Urinary bladder (tissue), 4 donors: Measurements from ENCODE around the gene ICAM2. TPM values are rescaled to one million over a fixed set of nuclear protein-coding genes. Genes with fewer than 3 reads are reported as not detected.

ENCODE experiments used
- DNase-seq: peaks from one replicate; pipeline ENCODE4 v3.0.0-alpha.2; 2015; ENCODE audit errors: extremely low spot score
- H3K27ac ChIP-seq: one replicate; pipeline ENCODE4 v1.5.1; 2013; ENCODE audit warnings: low read depth, mild to moderate bottlenecking, moderate library complexity
- H3K36me3 ChIP-seq: one replicate; pipeline ENCODE4 v1.6.1; 2013; ENCODE audit warnings: mild to moderate bottlenecking, moderate library complexity; ENCODE audit not compliant: insufficient read depth
- H3K4me1 ChIP-seq: one replicate; pipeline ENCODE4 v1.6.1; 2013; ENCODE audit warnings: mild to moderate bottlenecking, moderate library complexity; ENCODE audit not compliant: insufficient read depth
- H3K4me3 ChIP-seq: one replicate; pipeline ENCODE4 v1.5.1; 2013; ENCODE audit warnings: low read depth, low read length
- WGBS: extraction: QIAGEN DNeasy Blood & Tissue Kit; methylation state at CpG from one replicate; pipeline ENCODE4 v1.1.7; 2013; 5-methylcytosine and 5-hydroxymethylcytosine counted together
- polyA plus RNA-seq: library from polyadenylated mRNA; stranded (reverse); fragments of 200-250 nt; gene quantifications from one replicate; pipeline ENCODE4 v1.2.3, GENCODE V29; 2013
- total RNA-seq: library from RNA; depleted of rRNA; stranded (reverse); fragments of >200 nt; gene quantifications from one replicate; pipeline ENCODE4 v1.2.3, GENCODE V29; 2014
- donor health status: healthy with polysubstance abuse.
- donor health status: healthy.

The ICAM2 gene
- total RNA-seq (29.0 TPM), polyA plus RNA-seq (38.3 TPM)

- peak within 1 kb of the TSS; percentile 39 for H3K4me3 ChIP-seq
- H3K36me3 ChIP-seq: no peaks in the 10 kb centered on the region
- H3K27ac ChIP-seq: peak within 1 kb of the TSS; percentile 63
- no peak for DNase-seq
- 20% methylated on average over 23 of the region's 23 CpGs for WGBS
- no peaks in the 10 kb centered on the region for H3K4me1 ChIP-seq
Observed at GRCh38 chr17:64020056-64020766, at the start of gene ICAM2. TSS of gene ICAM2 (minus strand) at chr17:64020633. CDS start at chr17:64006691, 13,942 bp downstream.

- no peak overlapping the region for H3K27ac ChIP-seq
- peaks cover 3% of the 10 kb centered on the region for H3K4me1 ChIP-seq
- 96% methylated on average over 3 of the region's 3 CpGs for WGBS
- no peak for DNase-seq
- peaks cover 3% of the 10 kb centered on the region for H3K36me3 ChIP-seq
- no peak overlapping the region for H3K4me3 ChIP-seq
Observed at GRCh38 chr17:64070213-64070612, 49.8 kb upstream of the ICAM2 start.

DNA sequence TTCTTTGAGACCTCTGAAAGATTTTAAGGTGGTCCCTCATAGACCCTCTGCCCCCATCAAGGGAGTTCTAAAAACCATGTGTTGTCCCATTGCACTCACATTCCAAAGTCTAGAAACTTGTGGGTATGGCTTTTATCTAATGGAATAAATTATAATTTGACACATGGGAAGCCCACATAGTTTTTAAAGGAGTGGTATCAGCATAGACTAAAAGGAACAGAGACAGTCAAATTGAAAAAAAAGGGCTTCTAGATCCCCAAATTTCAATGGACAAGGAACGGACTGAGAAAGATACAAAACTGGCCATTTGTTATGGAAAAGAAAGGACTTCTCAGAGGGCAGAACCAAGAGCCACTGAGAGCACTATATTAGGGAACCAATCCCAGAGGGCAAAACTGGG, 48.7 kb upstream of the ICAM2 start:
- peaks cover 3% of the 10 kb centered on the region for H3K36me3 ChIP-seq

GRCh38 chr17:64067657-64068056, 47.2 kb upstream of the ICAM2 start:
- no peak overlapping the region for H3K4me3 ChIP-seq
- H3K27ac ChIP-seq: no peak overlapping the region
- H3K4me1 ChIP-seq: no peaks in the 10 kb centered on the region
- peaks cover 3% of the 10 kb centered on the region for H3K36me3 ChIP-seq
- 83% methylated on average over 3 of the region's 3 CpGs for WGBS
- DNase-seq: no peak

More for the DNA sequence above, 48.7 kb upstream of the ICAM2 start:
- no peak for DNase-seq
- 98% methylated on average over 1 of the region's 1 CpG for WGBS
- Histone ChIP-seq H3K27ac (no peak overlapping the region), H3K4me1 (peaks cover under 1% of the 10 kb centered on the region), H3K4me3 (no peak overlapping the region)

DNA sequence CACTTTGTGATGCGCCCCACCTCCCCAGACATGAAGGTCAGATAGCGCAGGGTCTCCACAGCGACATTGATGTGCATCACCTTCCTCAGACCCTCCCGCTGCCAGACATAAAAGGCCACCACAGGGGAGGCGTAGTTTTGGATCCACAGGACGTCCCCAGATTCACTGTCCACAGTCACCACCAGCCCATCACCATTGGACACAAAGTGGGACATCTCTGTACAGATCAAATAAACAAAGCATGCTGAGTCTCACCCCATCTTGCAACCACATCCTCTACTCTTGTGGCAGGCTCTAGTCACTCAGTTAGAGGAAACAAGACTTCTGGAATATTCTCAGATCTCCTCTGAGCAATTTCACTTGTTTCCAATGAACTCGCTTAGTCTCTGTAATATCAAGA, 46.3 kb upstream of the ICAM2 start:
- no peak overlapping the region for H3K27ac ChIP-seq
- DNase-seq: no peak
- no peaks in the 10 kb centered on the region for H3K4me1 ChIP-seq
- peak overlapping the region; percentile 0 for H3K4me3 ChIP-seq
- WGBS: 89% methylated on average over 7 of the region's 7 CpGs
- peaks cover 2% of the 10 kb centered on the region for H3K36me3 ChIP-seq

DNA sequence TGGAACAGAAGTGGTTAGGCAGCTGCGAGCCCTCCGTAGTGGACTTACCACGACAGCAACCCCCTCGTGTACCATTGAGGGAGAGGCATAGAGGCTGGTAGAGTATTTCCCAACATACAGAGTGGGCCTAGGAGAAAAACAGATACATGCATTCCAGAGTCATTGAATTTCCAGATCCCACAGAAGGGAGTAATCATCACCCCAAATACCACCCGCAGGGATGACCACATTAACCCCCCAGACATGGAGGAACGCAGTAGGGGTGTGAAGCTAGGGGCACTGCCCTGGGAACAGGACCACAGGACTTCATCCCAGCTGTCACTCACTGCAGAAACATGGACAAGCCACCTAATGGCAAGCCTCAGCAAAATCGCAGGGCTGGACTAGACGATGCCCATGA, 44.7 kb upstream of the ICAM2 start:
- no peak for DNase-seq
- 93% methylated on average over 8 of the region's 8 CpGs for WGBS
- no peaks in the 10 kb centered on the region for H3K36me3 ChIP-seq

DNA sequence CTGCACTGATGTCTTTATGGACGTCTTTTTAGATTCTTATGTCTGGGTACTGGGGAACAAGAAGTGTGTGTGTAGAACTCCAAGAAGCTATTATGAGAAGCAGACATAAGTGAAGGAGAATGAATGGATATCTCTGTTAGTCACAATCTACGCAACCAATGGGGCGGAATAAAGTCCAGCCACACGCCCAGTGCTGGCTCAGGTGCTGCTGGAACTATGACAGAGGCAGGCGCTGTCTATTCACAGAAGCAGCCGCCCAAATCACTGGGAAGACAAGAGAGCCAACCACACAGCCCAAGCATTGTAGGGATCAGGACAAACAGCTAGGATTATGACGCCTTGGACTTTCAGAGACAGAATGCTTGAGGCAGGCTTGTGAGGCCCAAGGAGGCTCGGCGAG, 43.9 kb upstream of the ICAM2 start:
- 90% methylated on average over 9 of the region's 9 CpGs for WGBS

More for the DNA sequence above, 44.7 kb upstream of the ICAM2 start:
- Histone ChIP-seq H3K4me3 (no peak overlapping the region), H3K27ac (no peak overlapping the region), H3K4me1 (no peaks in the 10 kb centered on the region)

DNA sequence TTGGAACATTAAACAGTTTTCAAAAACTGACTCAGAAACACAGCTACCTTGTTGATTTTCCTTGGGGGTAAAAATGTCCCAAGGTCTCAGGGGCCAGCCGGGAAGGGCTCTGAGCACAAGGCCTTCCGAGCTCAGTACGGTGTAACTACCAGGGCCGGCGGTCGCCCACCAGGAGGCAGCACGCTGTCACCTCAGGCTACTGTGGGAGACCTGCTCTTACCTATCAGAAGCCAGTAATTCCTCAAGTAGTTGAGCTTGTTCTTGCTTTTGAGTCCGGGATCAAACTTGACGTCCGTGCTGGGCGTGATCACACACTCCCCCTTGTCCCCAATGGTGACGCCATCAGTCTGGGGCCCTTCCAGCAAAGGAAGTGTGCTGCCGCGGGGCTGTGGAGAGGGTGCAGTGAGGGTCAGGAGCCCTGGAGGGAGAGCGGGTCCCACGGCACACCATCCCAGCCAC, 43.4 kb upstream of the ICAM2 start:
- 56% methylated on average over 16 of the region's 16 CpGs for WGBS
- Histone ChIP-seq H3K36me3 (no peaks in the 10 kb centered on the region), H3K4me3 (no peak overlapping the region), H3K27ac (no peak overlapping the region), H3K4me1 (no peaks in the 10 kb centered on the region)
- peak; percentile 29 for DNase-seq

More for the DNA sequence above, 43.9 kb upstream of the ICAM2 start:
- H3K27ac ChIP-seq: no peak overlapping the region
- H3K4me1 ChIP-seq: no peaks in the 10 kb centered on the region
- no peak overlapping the region for H3K4me3 ChIP-seq
- no peak for DNase-seq
- H3K36me3 ChIP-seq: no peaks in the 10 kb centered on the region

DNA sequence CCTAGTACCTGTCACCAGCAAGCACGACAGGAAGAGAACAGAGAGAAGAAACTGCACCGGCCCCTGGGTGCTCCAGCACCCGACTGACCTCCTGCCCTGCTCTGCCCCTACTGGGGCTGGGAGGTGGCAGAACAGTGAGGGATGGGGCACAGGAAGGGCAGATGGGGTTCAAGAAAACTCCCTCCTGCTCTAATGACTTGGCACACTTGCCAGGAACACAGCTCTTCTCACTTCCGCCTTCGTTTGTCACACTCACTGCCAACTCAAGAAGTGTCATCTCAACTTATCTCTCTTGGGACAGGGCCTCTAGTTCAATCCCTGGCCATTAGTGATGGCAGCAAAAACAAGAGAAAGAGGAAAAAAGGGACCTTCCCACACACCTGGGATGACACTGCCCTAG, 42.7 kb upstream of the ICAM2 start:
- Histone ChIP-seq H3K4me1 (no peaks in the 10 kb centered on the region), H3K36me3 (no peaks in the 10 kb centered on the region), H3K27ac (no peak overlapping the region), H3K4me3 (no peak overlapping the region)
- DNase-seq: no peak
- 86% methylated on average over 5 of the region's 5 CpGs for WGBS

DNA sequence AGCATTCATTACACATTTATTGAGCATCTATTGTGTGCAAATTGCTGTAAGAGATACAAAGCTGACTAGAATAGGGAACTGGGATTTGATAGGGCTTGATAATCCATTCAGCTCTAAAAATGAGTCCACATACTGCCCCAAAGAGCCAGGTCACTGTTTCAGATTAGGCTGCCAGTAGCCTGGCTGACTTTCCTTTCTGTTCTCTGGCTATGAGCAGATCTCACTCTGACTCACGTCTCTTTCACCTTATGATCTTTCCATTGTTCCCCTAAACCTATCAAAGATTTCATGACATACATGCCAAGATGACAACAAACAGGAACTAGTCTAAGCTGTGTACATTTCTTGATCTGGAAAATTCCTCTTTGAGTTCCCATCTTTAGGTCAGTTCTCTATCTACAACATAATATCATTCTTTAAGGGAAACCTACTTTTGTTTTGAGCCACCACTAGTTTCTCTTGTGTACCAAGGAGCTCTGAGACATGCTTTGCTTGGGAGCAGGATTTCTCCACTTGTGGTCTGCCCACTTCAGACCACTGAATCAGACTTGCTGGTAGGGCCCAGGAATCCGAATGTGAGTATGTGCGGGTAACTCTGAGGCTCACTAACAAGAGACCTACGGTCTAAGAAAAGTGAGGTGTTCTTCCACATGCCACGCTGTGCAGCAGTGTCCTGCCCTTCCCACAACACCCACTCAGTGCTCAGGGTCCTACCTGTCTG, 40.9 kb upstream of the ICAM2 start:
- Histone ChIP-seq H3K4me1 (no peaks in the 10 kb centered on the region), H3K36me3 (no peaks in the 10 kb centered on the region), H3K4me3 (no peak overlapping the region), H3K27ac (no peak overlapping the region)
- no peak for DNase-seq
- WGBS: 92% methylated on average over 5 of the region's 5 CpGs

GRCh38 chr17:64060331-64060730, 39.9 kb upstream of the ICAM2 start:
- WGBS: 82% methylated on average over 5 of the region's 5 CpGs
- no peak overlapping the region for H3K4me3 ChIP-seq
- no peak for DNase-seq
- no peaks in the 10 kb centered on the region for H3K36me3 ChIP-seq
- H3K4me1 ChIP-seq: no peaks in the 10 kb centered on the region
- no peak overlapping the region for H3K27ac ChIP-seq

- Histone ChIP-seq H3K36me3 (no peaks in the 10 kb centered on the region), H3K27ac (no peak overlapping the region), H3K4me1 (no peaks in the 10 kb centered on the region), H3K4me3 (no peak overlapping the region)
- WGBS: 95% methylated on average over 2 of the region's 2 CpGs
- DNase-seq: no peak
Observed at GRCh38 chr17:64059756-64060155, 39.3 kb upstream of the ICAM2 start.

GRCh38 chr17:64058621-64059020, 38.2 kb upstream of the ICAM2 start:
- Histone ChIP-seq H3K27ac (no peak overlapping the region), H3K36me3 (no peaks in the 10 kb centered on the region), H3K4me3 (no peak overlapping the region), H3K4me1 (no peaks in the 10 kb centered on the region)
- 81% methylated on average over 5 of the region's 5 CpGs for WGBS
- no peak for DNase-seq

GRCh38 chr17:64057701-64058263, 37.3 kb upstream of the ICAM2 start:
- Histone ChIP-seq H3K4me3 (no peak overlapping the region), H3K27ac (no peak overlapping the region), H3K36me3 (no peaks in the 10 kb centered on the region), H3K4me1 (no peaks in the 10 kb centered on the region)
- DNase-seq: no peak
- 87% methylated on average over 9 of the region's 9 CpGs for whole genome bisulfite sequencing
